ENCODE results near the gene SULF2.

DNA sequence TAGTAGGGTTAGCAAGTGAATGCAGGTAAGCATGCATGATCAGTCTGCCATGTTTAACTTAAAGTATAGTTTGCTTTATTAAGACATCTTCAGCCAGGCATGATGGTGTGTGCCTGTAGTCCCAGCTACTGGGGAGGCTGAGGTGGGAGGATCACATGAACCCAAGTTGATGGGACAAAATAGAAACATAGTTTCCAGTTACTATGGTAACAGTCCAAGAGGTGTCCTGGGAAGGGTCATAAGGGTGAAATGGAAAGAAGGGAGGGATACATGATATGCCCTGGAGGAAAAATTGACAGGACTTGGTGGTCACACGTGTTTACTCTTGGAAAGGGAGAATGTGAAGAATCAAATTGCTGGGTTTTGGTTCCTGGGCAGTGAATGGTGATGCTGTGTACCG, 139.6 kb downstream of the SULF2 start:
- TF ChIP-seq, protein P1, sequence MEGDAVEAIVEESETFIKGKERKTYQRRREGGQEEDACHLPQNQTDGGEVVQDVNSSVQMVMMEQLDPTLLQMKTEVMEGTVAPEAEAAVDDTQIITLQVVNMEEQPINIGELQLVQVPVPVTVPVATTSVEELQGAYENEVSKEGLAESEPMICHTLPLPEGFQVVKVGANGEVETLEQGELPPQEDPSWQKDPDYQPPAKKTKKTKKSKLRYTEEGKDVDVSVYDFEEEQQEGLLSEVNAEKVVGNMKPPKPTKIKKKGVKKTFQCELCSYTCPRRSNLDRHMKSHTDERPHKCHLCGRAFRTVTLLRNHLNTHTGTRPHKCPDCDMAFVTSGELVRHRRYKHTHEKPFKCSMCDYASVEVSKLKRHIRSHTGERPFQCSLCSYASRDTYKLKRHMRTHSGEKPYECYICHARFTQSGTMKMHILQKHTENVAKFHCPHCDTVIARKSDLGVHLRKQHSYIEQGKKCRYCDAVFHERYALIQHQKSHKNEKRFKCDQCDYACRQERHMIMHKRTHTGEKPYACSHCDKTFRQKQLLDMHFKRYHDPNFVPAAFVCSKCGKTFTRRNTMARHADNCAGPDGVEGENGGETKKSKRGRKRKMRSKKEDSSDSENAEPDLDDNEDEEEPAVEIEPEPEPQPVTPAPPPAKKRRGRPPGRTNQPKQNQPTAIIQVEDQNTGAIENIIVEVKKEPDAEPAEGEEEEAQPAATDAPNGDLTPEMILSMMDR (IDR thresholded peaks at IDR 0.05) = no peak
- TF ChIP-seq POLR2AphosphoS5 (IDR thresholded peaks at IDR 0.05) (no peak), POLR2A (IDR thresholded peaks at IDR 0.05) (no peak)
